ENCODE results near the gene ASAH2.
"Not testable (repeated sequence)": the region's sequence is repeated elsewhere in the genome, so short reads cannot be mapped to it uniquely, and the experiment has no call there.

The ASAH2 gene

DNA sequence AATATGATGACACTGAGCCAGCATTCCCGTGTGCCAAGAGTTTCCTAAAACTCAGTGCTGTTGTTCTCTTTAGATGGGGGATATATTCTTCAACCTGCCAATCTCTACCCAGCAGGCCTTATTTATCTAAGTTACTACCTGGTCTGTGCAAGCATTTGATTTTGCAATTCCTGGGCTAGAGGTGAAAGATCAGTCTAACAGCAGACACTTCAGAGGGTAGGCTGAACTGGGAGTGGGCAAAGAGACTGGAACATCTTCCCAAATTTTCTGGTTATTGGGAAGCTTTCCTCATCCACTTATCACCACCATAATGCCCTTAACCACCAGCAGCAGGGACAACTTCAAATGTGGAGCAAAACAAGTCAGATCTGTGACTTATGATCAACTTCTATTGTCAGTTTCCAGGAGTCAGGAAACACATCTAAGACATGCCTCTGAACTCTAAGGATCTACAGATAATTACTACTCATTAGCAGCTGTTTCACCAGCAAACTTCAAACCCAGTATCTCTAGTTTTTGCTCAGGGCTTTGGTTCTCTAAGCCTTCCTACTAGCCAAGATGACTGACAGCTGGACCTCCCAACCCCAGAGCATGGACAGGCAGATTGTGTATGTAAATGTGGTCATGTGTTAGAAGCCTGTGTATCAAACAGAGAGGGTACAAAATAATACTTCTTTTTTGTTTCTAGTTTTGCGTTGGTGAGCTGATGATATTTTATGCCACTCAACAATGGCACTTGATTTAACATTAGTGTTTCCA is 1.0 kb downstream of the ASAH2 start:
- DNase-seq: no peak

DNA sequence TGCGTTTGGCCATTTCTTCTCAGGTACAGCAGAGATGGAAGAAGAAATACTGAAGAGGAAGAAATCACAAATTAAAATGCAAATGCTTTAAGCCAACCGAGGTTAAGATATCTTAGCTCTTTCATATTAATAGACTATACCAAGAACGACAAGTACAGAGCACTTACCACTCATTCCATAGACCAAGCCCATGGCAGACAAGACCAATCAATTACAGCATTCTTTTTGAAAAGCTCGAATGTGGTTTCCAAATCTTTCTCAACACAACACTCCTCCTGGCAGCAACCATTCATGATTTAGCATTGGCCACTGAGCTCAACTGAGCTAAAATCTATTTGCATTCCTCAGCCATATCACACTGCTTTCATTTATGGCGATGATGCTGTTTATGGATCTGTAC is 2.7 kb downstream of the ASAH2 start:
- DNase-seq: no peak

DNA sequence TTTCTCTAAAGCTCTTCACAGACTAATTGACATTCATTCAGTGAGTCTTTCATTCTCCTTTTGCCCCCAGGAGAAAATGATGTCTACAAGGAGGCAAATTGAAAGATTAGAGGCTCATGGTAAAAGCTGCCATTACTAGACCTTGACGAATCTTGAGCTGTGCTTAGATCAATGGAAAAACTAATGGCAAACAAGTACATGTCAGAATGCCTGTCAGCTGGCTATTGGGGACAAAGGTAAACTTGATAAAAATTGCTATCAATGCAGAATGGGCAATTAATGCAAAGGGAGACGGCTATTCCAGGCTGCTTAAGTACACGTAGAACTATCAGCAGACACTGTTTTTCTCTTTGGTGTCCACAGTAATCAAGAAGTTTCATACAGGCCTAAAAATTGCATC is 3.3 kb downstream of the ASAH2 start:
- DNase-seq: no peak

DNA sequence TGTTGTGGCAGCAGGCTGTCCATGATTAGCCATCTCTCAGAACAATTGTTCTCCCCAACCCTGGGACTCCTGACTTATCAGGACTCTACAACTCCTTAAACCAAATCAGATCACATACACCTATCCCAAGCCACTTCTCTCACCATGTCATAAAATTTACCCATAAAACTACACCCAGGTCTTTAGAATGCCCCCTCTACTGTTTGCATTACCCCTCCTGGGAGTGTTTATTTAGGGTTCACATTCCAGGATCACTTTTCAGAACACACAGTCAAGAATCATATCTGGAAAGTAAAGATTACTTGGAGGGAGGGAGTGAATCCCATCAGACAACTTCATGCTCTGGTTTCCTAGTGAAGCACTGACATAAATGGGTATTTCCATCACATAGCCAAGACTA is 7.1 kb downstream of the ASAH2 start:
- no peak for DNase-seq

DNA sequence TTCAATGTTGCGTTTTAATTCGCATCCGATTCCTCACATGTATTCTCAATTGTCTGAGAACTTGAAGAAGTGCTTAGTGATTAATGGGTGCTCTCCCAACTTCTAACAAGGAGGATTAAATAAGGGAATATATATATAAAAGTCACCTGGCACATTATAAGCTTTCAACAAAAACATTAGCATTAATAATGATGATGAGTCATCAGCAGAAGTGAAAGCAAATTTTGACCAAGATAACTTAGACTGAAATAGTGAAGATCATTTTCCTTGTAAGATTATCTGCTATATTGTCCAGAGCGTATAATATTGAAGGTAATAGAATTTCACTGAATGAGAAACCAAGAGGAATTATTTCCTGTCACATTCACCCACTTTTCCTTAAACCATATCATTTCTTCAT is 8.5 kb downstream of the ASAH2 start:
- no peak for DNase-seq

DNA sequence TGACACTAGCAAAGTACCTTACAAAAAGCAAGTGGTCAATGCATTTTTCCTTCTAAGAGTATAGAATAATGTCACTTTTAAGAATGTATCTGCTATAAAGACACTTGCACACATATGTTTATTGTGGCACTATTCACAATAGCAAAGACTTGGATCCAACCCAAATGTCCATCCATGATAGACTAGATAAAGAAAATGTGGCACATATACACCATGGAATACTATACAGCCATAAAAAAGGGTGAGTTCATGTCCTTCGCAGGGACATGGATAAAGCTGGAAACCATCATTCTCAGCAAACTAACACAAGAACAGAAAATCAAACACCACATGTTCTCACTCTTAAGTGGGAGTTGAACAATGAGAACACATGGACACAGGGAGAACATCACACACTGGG is 9.8 kb downstream of the ASAH2 start:
- not testable (repeated sequence) for DNase-seq

DNA sequence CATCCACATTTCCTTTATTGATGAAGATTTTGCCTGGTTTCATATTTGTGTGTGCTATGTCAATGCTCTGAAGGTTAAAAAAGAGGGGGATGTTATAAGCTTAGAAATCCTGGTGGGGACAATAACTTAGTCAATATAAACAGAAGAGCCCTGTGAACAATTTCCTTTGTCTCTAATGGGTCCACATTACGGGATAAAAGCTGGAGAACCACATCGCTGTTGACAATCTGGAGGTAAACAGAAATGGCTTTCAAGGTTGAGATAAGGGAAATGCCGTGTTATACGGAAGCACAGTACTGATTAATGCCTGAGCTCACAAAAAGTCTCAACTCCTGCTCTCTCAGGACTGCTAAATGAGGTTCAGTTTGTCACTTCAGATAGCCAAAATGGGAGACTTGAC is 16.8 kb downstream of the ASAH2 start:
- no peak for DNase-seq

DNA sequence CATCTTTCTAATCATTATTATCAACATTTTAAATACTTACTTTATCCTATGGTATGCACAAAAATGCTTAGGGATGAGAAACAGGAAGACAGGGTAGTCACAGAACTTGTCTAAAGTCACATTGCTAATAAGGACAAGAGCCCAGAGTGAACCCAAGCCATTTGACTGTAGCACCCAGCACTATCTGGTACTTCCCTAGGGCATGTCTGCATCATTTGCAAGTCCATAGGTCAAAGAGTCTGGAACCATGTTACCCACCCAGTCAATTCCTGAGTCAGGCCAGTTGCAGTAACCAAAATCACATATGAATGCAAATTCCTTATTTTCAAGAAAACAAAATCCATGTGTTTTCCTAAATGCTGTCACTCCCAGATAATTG is 19.1 kb downstream of the ASAH2 start:
- DNase-seq: no peak

DNA sequence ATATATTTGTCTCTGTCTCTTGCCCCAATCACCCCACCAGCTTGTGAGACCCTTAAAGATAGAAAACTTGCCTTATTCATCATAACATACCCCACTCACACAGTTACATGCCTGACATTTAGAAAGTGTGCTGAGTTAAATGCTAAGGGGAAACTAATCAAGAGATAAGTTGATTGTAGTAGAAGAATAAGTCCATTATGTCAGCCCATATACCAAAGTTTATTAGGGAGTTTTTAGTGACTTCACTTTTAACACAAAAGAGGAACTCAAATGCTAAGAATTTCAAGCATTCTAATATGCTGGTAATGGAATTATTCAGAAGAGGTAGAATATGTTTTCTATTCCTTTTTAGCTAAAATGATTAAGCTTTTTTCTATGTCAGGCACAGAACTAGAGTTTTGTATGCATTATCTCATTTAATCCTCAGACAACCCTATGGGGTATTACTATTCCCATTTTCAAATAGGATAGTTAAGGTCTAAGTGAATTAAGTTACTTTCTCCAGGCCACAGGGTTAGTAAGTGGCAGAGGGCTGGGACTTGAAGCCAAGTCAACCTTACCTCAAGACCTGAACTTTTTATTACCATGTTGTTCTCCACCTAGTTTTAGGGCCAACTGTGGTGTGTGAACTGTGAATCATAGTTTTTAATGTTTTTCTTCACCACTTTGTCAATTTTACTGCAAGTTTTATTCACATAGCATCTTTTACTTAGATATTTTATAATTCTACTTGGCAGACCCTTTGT is 19.6 kb downstream of the ASAH2 start:
- DNase-seq: no peak

DNA sequence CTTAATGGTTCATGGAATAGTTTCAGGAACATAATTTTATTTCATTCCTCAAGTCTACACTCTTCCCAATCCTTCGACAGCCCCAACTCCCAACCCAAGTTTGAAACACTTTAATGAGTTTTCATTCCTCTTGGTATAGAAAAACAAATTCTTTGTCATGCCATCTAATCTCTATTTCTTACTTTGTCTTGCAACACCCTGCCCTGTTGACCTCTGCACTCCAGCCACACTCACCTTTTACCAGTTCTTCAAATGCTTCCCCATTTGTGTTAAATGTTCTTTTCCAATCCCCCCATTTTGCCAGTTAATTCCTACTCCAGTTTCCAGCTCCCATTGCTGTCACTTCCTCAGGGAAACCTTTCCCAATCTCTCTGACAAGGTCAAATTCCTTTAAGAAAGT is 21.9 kb downstream of the ASAH2 start:
- DNase-seq: no peak

DNA sequence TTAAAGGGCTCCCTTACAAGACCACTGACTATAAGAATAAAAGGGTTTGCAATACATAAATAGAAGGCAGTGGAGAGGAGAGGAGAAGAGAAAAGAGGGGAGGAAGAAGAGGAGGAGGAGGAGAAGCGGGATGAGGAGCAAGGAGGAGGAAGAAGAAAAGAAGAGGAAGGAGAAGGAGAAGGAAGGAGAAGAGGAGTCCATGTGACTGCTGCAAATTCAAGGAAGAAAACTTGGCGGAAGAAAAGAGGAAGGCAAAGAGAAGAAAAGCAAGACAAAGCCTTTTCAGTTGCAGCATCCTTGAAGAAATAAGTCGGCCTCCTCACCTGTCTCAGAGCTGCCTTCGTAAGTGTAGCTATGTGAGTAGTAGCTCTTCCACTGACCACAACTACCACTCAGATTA is 22.6 kb downstream of the ASAH2 start:
- DNase-seq: no peak

DNA sequence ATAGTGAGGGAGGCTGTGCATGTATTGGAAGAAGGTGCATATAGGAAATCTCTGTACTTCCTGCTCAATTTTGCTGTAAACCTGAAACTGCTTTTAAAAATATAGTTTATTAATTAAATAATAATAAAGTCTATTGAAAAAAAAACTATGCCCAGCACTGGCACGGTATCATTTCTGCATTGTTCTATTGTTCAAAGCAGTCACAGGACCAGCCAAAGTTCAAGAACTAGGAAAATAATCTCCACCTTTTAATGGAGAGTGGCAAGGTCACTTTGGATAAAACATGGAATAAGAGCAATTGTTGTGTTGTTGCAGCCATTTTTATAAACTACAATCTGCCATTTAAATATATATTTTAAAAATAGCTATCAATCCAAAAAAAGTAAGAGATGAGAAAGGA is 24.7 kb downstream of the ASAH2 start:
- no peak for DNase-seq

DNA sequence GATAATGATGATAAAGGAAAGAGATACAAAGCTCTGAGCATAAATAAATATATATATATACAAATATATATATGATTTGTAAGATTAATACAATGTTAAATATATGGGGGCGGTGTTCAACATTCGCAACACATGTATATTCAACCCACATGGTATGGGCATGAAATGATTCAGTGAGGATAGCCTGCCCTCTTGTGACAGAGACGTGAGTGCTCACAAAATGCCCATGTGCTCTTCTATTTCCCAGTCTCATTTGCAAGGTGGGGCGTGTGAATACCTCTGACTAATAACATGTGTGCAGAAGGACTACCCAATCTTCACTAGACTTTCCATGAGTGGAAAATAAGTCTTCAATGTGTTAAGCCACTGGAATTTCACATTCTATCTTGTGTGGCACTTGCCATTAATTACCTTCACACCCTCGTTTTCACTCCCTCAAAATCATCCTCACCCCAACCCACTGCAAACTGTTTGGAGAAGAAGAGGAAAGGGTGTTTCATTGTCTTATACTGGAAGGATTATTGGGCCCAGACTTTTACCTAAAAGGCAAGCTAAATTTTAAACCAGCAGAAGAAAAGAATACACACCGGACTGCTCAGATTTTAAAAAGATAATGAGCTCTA is 26.9 kb downstream of the ASAH2 start:
- no peak for DNase-seq

DNA sequence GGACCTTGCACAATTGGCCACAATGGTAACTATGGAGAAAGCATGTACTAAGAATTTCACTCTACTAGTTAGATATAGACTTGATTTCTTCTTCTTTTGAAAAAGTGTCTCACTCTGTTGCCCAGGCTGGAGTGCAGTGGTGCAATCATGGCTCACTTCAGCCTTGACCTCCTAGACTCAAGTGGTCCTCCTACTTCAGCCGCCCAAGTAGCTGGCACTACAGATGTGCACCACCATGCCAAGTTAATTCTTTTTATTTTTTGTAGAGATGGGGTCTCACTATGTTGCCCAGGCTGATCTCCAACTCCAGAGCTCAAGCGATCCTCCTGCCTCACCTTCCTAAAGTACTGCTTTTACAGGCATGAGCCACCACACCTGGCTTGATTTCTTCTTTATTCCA is 29.1 kb downstream of the ASAH2 start:
- no peak for DNase-seq

DNA sequence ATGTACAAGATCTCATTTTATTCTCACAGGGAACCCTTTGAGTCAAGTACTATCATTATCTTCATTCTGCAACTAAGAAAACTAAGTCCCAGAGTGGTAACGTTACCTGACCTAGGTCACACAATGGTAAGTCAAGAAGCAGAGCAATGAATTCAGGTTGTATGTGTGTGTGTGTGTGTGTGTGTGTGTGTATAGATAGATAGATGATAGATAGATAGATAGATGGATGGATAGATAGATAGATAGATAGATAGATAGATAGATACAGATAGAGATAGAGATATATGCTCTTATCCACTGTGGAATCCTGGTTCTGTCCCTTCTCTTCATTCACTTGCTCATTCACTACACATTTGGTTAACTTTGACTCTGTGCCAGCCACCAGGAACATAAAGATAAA is 29.8 kb downstream of the ASAH2 start:
- DNase-seq: no peak

DNA sequence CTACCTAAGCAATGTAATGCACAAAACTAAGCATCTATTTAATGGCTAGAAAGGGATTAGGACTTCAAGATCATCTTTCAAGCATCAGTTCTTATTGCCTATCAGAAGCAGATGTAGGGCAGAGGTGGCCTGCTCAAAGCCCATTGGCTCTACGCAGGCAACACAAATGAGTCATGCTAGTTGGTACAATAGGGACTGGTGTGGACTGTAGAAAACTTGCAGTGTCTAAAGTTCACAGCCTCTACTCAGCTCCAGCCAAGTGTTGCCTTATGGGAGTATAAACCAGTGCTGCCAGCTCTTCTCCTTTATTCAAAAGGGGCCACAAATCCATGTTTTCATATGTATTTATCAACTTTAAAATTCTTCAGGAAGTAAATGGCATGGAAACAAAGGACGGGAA is 31.7 kb downstream of the ASAH2 start:
- DNase-seq: no peak

DNA sequence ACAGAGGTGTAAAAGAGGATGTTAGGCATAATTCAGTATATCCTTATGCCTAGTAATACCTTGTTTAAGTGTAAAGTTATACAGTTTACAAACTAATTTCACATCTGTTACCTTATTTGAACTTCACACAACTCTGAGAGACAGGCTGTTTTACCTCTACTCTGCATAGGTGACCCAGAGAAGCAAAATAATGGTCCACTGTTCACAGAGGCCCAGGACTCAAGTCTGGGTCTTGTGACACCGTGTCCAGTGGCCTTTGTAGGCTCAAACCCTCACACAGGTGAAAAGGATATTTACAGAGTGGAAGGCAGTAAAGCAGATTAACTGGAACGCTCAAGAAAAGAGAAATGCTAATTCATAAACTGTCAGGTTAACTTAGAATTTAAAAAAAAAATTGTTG is 32.1 kb downstream of the ASAH2 start:
- no peak for DNase-seq

DNA sequence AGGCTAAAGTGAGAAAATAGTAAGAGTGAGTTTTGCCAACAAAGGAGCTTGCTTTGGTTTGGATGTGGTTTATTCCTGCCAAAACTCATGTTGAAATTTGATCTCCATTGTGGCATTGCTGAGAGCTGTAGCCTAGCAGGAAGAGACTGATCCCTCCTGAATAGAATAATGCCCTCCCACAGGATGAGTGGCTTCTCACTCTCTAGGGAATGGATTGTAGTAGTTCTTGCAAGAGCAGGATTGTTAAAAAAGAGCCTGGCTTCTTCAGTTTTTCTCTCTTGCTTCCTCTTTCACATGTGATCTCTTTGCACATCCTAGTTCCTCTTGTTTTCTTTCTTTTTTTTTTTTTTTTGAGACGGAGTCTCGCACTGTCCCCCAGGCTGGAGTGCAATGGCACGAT is 34.4 kb downstream of the ASAH2 start:
- no peak for DNase-seq

DNA sequence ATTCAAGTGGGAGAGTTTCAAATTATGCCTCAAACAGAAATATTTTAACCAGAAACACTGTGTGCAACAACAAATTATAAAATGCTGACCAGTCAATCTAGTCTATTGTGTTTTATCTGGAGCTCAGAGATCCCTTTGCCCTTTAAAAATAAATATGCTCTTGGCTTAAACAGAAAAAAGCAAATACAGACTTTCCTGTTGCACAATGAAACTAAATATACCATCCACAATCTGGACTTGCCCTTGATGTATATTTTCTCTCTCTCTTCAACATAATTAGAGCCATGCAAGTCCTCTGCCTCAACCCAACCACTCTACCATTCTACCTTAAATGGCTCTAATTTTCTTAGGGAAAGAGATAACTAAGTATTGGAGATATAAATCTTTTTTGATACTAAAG is 34.9 kb downstream of the ASAH2 start:
- no peak for DNase-seq

DNA sequence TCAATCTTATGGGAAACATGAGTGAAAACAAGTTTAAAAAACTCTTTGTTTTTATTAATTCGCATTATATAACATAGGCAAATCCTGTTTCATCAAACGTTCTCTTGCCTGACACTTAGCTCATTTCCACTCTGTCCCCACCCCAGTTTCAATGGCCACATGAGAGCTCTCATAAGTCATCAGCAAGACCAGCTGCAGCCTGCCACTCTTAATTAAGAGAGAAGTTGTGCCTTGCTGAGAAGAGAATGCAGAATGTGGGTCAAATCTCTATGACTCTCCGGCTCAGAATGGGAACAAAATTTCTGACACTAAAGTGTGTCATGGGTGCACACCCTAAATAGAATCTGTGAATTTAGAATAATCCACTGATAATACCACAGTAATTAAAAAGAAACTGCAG is 39.6 kb downstream of the ASAH2 start:
- no peak for DNase-seq

DNA sequence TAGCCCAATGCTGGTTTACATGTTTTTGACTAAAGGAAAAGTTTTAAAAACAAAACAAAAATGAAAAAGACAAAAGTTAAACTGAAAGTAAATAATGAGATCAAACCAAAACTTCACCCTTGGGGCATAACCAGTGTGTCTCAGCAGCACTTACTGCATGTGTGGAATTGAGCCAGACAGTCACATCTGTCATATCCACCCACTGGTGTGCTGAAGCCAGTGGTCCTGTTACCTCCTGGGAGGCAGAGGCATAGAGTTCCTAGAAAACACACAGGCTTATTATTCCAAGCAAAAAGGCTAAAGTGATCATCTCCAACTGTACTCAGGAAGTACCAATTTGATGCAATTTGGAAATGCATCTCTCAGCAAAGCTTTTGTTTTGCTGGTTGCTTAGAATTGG is 40.4 kb downstream of the ASAH2 start:
- no peak for DNase-seq
